ENCODE measurements around the gene DLG2.
A peak's percentile ranks its signal among the peaks of the same experiment; 100 is the strongest.

The DLG2 gene

DNA sequence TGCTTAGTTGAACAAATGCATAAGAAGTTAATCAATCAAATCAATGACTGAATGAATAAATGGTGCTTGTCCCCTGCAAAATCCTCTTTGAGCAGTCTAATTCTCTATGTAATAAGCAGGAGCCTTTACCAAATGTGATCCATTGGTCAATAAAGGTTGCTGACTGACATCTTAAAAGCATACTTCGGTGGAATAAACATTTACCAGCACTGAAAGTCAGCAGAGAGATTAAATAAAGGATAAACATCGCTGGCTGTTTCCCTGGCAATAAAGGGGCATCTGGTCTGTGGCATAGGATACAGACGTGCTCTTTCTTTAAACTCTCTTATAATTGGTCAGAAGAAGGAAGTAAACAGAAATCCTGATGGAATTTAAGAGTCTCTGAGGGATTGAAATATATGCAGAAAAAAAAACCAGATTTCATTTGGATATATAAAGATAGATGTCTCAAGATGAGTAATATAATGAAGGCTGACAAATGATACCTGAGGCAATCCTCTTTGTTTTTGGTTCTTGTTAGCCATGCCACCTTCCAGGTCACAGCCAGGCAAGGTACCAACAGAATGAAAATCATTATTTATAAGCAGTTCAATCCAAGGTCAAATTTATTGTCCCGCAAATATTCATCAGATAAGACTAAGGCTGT lies 1762.6 kb downstream of the DLG2 start:
- no peak for DNase-seq

DNA sequence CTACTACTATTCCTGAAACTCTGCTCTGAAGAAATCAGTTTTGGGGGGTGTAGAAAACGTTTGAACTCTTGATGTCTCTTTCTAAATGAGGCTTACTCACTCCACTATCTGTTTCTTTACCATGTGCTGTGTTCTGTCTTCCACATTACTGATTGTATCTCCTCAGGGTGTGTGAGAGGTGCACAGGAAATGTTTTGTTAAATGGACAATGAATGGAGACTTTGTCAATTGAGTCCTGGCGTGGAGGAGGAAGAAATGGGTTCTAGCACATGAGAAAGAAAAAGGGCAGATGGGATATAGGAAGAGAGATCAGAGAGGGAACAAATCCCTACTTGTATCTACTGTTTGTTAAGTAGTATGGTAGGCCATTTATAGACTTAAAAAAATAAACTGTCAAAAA lies 1763.9 kb downstream of the DLG2 start:
- no peak for DNase-seq

DNA sequence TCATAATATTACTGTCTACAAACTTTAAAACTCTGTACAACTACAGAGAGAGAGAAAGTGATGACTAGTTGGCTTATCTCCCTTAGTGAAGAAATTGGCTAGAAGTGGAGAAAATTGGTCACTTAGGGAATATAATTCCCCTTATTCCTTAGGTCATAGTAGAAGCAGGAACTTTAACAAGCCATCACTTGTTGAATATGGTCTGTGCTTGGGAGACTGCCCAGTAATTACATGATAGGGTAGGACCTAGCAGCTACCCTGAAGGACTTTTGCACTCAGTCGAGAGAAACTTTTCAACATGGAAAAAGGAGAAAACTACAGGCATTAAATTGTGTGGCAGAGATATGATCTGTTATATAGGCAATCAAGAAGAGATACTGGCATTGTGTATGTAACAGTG lies 1764.5 kb downstream of the DLG2 start:
- no peak for DNase-seq

DNA sequence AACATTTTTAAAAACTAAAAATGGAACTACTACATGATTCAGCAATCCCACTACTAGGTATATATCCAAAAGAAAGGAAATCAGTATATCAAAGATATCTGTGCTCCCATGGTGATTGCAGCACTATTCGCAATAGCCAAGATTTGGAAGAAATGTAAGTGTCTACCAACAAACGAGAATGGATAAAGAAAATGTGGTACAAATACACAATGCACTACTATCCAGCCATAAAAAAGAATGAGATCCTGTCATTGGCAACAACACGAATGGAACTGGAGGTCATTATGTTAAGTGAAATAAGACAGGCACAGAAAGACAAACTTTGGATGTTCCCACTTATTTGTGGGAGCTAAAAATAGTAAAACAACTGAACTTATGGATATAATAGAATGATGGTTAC lies 1765.1 kb downstream of the DLG2 start:
- no peak for DNase-seq

DNA sequence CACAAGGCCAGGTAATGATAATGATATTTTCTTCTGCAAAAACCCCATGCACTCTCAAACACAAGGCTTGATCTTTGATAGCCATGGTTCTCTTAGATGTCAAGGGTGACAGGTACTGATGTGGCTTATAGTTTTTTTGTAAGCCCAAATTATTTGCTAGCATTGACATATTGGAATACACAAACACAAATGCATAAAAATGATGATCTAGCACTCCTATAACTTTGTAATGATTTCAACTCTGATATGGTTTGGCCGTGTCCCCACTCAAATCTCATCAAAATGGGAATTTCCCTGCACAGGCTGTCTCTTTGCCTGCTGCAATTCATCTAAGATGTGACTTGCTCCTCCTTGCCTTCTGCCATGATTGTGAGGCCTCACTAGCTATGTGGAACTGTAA lies 1768.5 kb downstream of the DLG2 start:
- no peak for DNase-seq

DNA sequence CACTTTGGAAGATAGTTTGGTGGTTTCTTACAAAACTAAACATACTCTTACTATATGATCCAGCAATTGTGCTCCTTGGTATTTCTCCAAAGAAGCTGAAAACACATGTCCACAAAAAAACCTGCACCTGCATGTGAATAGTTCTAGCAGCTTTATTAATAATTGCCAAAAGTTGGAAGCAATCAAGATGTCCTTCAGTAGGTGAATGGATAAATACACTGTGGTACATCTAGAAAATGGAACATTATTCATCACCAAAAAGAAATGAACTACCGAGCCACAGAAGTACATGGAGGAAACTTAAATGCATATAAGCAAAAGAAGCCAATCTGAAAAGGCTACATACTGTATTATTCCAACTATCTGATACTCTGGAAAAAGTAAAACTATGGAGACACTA lies 1771.9 kb downstream of the DLG2 start:
- no peak for DNase-seq

DNA sequence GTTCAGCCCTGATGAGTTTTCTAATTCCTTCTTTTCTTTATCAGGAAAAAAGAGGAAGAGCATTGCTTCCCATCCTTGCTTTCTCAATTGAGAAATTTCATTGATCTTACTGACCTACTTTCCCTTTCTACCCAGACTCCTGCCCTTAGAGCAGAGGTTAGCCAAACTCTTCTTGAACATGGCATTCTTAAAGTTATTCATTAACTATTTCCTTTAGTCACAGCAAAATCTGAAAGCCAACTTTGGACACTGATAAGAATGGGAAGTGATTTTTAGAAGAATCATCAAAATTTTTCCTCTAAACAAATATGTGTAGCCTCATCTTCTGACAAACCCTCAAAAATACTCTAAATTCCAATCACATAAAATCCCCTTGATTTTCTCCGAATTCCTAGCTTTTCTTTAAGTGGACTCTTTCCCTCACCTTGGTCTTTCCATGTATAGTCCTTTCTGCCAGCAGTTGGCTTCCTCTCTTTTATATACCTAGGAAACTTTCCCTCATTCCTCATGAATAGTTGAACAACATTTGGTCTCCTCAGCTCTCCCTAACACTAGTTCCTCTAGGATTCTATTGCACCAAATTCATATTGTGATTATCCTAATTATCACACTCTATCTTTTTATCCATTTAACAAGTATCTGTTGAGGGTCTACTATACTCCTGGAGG lies 1774.2 kb downstream of the DLG2 start:
- DNase-seq, result no peak

DNA sequence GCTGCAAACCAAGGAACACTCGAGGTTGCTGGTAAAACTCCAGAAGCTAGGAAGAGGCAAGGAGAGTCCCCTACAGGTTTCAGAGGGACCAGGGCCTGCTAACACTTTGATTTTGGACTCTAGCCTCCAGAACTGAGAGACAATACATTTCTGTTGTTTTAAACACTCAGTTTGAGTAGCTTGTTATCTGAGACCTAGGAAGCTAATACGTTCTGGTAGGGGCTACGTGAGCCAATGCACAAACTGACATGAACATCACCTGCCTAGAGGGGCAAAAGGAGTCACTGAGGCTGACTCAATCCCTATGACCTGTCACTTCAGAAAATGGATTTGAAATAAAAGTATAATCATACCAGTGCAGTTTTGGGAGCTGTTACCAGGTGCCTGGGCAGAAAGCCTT lies 1775.1 kb downstream of the DLG2 start:
- no peak for DNase-seq

DNA sequence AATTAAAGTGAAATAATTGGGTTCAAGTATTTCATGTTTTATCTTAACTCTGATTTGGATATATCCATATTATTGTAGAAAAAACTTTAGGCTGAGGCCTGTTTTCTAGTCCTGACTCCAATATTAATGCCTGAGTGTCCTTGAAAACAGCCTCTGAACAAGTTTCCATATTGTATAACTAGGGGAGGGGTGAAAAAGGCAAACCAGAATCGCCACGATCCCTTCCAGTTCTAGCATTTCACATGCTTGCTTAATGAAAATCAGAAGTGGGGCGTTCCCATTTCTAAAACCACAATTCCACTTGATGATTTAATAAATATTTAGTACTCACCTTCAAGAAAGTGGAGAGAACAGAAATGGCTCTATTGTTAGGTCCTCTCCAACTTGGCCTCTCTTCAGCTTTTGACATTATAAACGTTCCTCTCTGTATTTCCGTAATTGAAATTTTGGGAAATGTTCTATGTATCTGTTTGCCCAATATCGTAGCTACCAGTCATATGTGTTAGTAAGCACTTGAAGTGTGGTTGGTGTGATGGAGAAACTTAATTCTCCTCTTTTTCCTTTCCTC lies 1779.6 kb downstream of the DLG2 start:
- DNase-seq, result no peak

DNA sequence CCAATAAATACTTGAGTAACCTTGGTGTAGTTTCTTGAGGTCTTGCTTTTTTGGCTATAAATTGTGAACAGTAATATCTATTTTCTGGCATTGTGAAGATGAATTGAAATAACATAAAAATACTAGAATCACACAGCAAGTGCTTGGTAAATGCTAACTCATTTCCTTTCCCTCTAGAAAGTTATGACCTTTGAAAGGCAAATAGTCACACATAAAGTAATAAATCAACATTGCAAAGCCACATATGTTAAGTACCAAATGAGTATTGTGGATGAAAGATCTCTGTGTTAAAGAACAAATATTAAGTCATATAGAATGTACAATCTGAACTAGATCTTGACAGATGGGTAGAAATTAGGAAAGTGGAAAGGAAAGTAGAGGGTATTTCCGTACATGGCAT lies 1781.3 kb downstream of the DLG2 start:
- no peak for DNase-seq

DNA sequence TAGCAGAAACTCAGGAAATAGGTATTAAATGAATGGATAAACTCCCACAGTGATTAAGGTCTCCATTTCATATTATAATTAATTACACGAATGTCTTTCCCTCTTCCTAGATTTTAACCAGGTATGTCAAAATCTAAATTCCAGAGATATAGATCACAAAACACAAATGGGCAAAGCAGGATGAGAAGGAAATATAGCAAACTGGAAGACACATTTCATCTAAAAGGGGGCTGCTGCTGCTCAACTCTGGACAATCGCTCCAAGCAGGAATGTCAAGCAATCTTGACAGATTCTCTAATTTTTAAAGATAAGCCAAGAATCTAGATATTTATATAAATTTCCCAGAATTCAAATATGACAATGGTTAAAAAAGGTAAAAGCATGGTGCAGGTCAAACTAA lies 1786.8 kb downstream of the DLG2 start:
- no peak for DNase-seq

DNA sequence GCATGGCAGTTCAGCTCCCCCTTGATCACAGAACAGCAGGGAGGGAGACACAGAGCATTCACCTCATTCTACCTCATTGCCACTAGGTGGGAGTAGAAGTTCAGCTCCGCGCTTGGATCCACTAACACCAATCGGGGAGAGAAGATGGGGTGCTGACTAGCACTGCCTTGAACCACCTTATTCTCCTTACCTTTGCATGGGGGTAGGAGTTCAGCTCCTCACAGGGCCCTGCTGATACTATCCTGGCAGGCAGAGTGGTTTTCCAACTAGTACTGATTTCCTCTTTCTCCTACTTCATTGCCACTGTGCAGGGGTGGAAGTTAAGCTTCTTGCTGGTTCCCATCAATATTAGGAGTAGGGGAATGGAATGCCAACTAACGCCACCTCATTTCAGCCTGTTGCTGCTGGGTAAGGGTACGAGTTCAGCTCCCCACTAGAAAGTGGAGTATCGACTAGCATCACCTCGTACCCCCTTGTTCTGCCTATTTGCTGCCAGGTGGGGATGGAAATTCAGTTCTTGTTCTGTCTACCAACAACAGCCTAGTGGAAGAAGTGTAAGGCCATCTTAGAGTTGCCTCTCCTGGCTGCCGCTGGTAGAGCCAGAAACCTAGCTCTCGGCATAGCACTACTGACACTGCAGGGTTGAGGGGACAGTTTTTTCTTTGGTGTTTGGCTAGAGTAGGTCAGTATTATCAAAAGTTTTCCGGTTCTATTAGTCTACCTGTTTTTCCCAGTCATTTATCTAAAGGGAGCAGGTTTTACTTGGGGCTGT lies 1790.1 kb downstream of the DLG2 start:
- DNase-seq, result peak; percentile 5

DNA sequence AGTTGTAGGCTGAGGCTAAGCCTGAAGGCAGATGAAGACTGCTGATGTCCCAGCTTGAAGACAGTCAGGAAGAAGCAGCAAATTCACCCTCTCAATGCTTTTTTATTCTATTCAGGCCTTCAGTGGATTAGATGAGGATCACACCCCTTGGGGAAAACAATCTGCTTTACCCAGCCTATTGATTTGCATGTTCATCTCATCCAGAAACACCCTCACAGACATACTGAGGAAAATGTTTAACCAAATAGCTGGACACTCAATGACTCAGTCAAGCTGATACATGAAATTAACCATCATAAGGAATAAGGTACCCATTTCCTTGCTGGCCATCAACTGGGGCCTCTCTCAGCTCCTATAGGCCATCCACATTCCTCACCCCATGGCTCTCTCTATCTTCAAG lies 1791.1 kb downstream of the DLG2 start:
- no peak for DNase-seq

DNA sequence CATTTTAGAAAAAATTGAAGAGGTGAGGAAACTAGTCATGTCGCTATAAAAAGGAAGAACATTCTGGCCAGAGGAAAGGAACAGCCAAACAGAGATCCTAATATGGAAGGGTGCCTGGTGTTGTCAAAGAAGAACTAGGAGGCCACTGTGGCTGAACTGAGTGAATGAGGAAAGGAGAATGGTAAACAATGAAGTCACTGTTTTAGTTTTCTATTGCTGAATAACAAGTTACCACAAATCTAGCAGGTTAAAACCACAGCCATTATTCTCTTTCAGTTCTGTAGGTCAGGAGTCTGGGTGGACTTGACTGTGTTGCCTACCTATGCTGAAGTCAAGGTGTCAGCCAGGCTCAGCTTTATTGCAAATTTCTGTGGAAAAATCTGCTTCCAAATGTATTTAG lies 1791.7 kb downstream of the DLG2 start:
- no peak for DNase-seq

DNA sequence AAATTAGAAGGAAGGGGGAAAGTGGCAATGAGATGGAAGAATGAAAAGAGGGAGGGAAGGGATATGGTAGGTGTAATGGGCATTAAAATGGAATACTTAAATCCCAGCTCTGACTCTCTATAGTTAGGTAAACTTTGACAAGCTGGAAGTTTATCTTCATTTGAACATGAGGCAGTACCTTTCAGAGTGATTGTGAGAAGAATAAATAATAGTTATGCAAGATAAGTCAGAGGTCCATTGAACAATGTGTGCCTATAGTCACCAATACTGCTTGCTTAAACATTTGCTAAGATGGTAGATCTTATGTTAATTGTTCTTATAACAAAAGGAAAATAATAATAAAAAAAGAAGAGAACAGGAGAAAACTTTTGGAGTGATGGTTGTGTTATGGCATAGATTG lies 1795.2 kb downstream of the DLG2 start:
- DNase-seq, result no peak

DNA sequence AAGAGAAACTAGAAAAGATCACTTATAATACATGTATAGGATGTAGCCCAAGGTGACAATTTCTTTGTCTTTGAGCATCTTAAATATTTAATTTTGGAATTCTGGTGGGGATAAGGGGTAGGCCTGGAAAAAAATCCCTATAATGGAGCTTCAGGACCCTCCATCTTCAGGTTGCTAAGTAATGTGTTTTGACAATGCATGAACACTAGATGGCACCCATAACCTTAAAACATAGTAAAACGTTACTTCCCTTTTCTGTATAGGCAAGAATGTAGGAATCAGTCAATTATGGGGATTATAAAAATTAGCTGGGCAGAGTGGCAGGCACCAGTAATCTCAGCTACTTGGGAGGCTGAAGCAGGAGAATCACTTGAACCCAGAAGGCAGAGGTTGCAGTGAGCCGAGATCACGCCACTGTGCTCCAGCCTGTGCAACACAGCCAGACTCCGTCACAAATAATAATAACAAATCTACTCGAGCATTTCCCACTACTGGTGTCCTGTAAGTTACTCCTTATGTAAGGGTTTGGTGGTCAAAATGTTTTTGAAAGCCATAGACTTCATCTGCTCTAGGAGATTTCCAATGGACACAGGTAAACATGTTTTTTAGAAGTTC lies 1799.1 kb downstream of the DLG2 start:
- DNase-seq, result no peak

DNA sequence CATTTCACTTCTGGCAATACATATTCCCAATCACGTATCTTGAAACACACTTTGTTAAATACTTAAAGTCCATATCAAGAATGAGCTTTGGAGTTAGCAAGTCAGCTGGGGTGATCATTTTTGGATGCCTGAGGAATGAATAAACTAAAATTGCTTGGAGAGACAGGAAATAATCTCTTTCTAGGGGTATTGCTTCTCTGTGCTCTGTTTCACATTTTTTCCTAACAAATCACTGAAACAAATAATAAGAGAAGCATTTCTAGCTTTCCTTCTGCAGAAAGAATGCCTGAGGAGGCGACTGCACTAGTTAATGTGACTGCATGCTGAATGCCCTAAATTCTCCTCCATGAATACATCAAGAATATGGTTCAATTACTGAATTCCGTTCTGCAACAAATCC lies 1799.6 kb downstream of the DLG2 start:
- DNase-seq, result no peak

DNA sequence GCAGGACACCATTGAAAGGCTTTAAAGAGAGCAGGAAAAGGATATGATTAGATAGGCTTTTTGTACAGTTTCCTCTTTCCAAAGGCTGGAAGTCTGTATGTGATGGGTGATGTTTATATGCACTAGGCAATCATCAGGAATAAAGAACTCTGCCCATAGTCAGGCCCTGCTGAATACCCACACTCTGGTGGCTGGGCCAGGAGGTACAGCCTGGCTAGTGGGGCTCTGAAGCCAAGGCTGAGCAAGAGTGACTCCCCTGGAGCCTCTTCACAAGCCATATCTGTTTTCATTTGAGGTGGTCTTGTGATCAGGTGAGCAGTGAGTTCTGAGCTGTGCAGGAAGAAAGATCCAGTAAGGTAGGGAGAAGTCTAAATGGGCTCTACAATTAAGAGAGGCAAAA lies 1801.1 kb downstream of the DLG2 start:
- no peak for DNase-seq

DNA sequence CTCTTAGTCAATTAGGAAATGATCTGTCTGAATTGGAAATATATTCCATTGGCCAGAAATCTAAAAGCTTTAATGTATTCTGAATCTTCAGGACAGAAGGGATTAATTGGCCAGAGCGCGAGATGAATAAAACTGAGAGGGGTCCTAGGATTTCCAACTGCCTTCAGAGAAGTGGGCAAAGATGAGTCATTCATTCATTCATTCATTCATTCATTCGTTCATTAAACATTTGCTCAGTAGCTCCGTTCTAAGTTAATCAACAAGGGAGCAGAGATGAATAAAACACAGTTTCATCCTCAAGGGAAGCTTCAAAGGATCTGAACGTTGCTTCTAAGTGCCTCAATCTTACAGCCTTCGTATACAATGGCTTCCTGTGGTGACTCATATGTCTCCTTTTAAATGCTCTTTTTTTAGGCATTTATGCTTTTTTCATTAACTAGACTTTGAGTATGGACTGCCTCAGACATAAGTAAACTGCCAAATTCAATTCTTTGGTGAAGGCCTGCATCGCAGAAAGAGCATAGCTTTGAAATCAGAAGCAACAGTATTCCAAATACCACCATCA lies 1803.6 kb downstream of the DLG2 start:
- no peak for DNase-seq

DNA sequence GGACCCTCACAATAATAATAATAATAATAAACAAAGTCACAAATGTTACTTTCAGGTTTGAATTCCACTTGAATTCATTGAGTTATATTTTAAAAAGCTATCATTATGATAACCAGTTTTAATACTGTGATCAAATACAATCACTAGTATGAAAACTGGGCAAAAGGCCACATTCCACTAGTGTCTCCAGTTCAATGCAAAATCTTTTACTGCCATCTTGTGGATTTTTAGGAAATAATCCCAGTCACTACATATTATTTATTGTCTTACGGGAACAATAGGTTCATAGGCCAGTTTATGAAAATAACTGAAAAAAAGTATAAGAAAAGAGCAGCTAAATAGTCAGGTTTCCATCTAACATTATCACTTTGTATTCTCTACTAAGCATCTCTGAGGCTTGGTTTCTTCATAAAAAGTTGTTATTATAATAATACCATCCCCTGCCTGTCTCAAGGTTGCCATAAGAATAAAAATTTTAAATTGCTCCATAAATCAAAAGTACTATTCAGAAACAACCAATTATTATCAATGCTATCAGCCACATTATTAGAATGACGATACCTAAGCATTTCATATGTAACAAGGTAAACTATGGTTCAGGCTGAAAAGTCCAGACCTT lies 1807.1 kb downstream of the DLG2 start:
- no peak for DNase-seq

DNA sequence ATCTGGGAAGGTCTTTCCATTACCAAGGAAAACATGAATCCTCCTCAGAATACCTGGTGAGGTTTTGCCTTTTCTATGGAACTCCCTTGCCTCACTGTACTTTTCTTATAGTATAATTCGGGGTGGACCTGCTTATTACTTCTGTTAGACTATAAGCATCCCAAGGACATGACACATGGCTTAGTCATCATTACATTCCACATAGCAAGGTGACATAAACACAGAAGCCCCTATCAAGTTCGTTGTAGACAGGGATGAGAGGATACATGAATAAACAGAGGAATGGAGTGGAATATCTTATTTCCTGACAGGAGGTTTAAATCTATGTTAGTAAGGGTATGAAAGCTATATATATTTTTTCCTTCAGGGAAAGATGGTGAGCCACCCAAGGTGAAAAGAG lies 1808.8 kb downstream of the DLG2 start:
- DNase-seq, result no peak

DNA sequence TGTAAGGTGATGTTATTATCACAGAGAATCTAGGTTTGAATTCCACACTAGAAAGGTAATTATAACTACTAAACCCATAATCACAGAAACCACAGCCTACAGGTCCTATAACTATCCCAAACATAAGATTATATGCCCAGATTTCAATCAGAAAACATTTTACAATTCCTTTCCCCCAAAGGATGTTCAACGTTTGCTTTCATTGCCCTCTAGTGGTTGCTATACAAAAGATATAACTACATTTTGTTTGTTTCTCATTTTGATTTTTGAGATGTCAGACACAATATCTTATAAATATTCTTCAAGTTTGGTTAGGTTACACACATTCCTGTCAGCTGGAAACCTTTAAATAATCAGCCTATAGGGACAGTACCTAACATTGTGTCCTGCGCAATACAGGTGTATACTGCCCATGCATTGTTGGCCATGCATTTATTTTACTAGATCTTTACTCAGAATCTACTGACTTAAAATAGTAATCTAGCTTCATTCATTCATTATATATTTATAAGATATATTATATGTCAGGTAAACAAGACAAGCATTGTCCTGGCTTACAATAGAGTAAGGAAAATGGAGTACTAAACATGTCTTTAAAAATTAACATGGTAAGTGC lies 1810.5 kb downstream of the DLG2 start:
- DNase-seq, result no peak

Data from stimulated activated CD4-positive, alpha-beta T cell treated with anti-CD3 and anti-CD28 coated beads, Interleukin-1b, Interleukin-23, amount 100 ng/mL, for 48 hours (primary cell).